Chondrocyte (in vitro differentiated cells): ENCODE data around the gene EIF2D. TPM values are rescaled to one million over a fixed set of nuclear protein-coding genes. Genes with fewer than 3 reads are reported as not detected.

ENCODE experiments used
- DNase-seq: peaks from one replicate; pipeline ENCODE4 v3.0.0; 2021; ENCODE audit warnings: mixed read lengths, low spot score
- H3K27ac Mint-ChIP-seq: one replicate; pipeline ENCODE4 v1.8.0; 2021; ENCODE audit warnings: mild to moderate bottlenecking, moderate library complexity, mixed read lengths; ENCODE audit not compliant: unreplicated experiment
- H3K27me3 Mint-ChIP-seq: 2 replicates; pipeline ENCODE4 v1.8.0; 2021; ENCODE audit warnings: low read depth, mixed read lengths
- H3K36me3 Mint-ChIP-seq: 2 replicates; pipeline ENCODE4 v1.8.0; 2021; ENCODE audit warnings: low read depth, mixed read lengths
- H3K4me1 Mint-ChIP-seq: 2 replicates; pipeline ENCODE4 v1.8.0; 2021; ENCODE audit warnings: low read depth, mild to moderate bottlenecking, mixed read lengths
- H3K4me3 Mint-ChIP-seq: one replicate; pipeline ENCODE4 v1.8.0; 2021; ENCODE audit warnings: mild to moderate bottlenecking, moderate library complexity, mixed read lengths; ENCODE audit not compliant: unreplicated experiment
- H3K9me3 Mint-ChIP-seq: 2 replicates; pipeline ENCODE4 v1.8.0; 2021; ENCODE audit warnings: low read depth, mixed read lengths
- CTCF ChIP-seq: fragments of 200-600 bp; sonication (generic); IDR thresholded peaks from 2 replicates; pipeline ENCODE4 v1.5.0; 2021; ENCODE audit warnings: antibody characterized with exemption, mild to moderate bottlenecking, moderate library complexity
- total RNA-seq: library from RNA; stranded (reverse); gene quantifications from 3 replicates; pipeline ENCODE4 v1.2.1, GENCODE V29; 2021

EIF2D gene
- total RNA-seq, 1 donor from 2014 or later = 33.9 TPM

GRCh38 chr1:206580438-206581113 lies 31.7 kb downstream of the EIF2D start:
- Mint-ChIP-seq H3K4me1 (peaks cover 2% of the 10 kb centered on the region), H3K27ac (no peak overlapping the region), H3K27me3 (peaks cover 12% of the 10 kb centered on the region), H3K4me3 (no peak overlapping the region), H3K36me3 (no peaks in the 10 kb centered on the region), H3K9me3 (no peaks in the 10 kb centered on the region)
- no peak for TF ChIP-seq CTCF
- DNase-seq = no peak

- no peak for DNase-seq
- Mint-ChIP-seq H3K27ac (no peak overlapping the region), H3K36me3 (no peaks in the 10 kb centered on the region), H3K27me3 (peaks cover 12% of the 10 kb centered on the region), H3K9me3 (no peaks in the 10 kb centered on the region), H3K4me3 (no peak overlapping the region), H3K4me1 (peaks cover 7% of the 10 kb centered on the region)
- no peak for TF ChIP-seq CTCF
Measured at GRCh38 chr1:206579747-206580437, 32.4 kb downstream of the EIF2D start.

- Mint-ChIP-seq H3K4me3 (no peak overlapping the region), H3K9me3 (no peaks in the 10 kb centered on the region), H3K36me3 (no peaks in the 10 kb centered on the region), H3K27me3 (peaks cover 12% of the 10 kb centered on the region), H3K4me1 (peaks cover 7% of the 10 kb centered on the region), H3K27ac (no peak overlapping the region)
- TF ChIP-seq CTCF = no peak
- DNase-seq = no peak
Measured at GRCh38 chr1:206578978-206579374, 33.3 kb downstream of the EIF2D start.

GRCh38 chr1:206578068-206578977 lies 33.9 kb downstream of the EIF2D start:
- H3K4me3 Mint-ChIP-seq = no peak overlapping the region
- no peak for TF ChIP-seq CTCF
- H3K4me1 Mint-ChIP-seq = peaks cover 5% of the 10 kb centered on the region
- peaks cover 9% of the 10 kb centered on the region for H3K27me3 Mint-ChIP-seq
- DNase-seq = no peak
- H3K9me3 Mint-ChIP-seq = no peaks in the 10 kb centered on the region
- no peaks in the 10 kb centered on the region for H3K36me3 Mint-ChIP-seq
- no peak overlapping the region for H3K27ac Mint-ChIP-seq

- H3K4me1 Mint-ChIP-seq = peaks cover 5% of the 10 kb centered on the region
- TF ChIP-seq CTCF = no peak
- H3K36me3 Mint-ChIP-seq = no peaks in the 10 kb centered on the region
- no peak overlapping the region for H3K27ac Mint-ChIP-seq
- H3K4me3 Mint-ChIP-seq = no peak overlapping the region
- DNase-seq = no peak
- no peaks in the 10 kb centered on the region for H3K9me3 Mint-ChIP-seq
- peaks cover 8% of the 10 kb centered on the region for H3K27me3 Mint-ChIP-seq
Measured at GRCh38 chr1:206577626-206578025, 34.6 kb downstream of the EIF2D start.
